Ammon's horn (tissue), 1 donor: ENCODE measurements around the gene HTR2A.
"Not testable (repeated sequence)": the region's sequence is repeated elsewhere in the genome, so short reads cannot be mapped to it uniquely, and the experiment has no call there.

Experiments used
- DNase-seq: peaks from one replicate; pipeline ENCODE4 v3.0.0-alpha.2; 2016; ENCODE audit warnings: low spot score

The HTR2A gene

DNA sequence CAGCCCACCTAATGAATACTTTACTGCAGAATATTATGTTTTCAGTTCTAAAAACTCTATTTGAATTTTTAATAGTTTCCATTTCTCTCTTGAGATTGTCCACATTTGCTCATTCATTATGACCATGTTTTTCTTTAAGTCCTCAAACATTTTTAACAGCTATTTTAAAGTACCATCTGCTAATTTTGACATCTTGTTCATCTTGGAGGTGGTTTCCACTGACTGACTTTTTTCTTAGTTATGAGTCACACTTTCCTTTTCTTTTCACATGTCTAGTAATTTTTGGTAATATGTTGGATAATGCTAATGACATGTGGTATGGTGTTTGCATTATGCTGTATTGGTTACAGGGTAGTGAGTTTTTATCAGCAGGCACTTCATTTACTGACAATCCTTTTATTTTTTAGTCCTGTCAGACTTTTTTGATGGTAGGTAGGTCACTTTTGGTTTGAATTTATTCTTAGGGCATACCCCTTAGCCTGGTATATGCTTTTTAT is 84.5 kb downstream of the HTR2A start:
- no peak for DNase-seq

DNA sequence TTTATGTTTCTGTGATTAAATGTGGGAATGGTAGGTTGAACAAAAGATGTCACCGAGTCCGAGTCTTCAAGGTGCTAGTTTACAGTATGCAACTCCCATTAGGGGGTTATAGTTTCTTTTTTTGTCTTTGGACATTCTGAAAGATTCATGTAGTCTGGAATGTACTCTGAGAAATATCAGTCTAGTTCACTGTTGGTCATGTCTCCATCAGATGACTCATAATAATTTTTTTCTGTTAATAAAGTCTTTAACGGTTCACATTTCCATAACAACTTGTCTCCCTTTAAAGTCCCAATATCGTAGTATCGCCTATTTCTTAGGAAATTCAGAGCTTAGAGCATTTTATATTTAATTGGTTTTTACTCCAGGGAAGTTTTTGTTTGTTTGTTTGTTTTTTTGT is 86.4 kb downstream of the HTR2A start:
- no peak for DNase-seq

DNA sequence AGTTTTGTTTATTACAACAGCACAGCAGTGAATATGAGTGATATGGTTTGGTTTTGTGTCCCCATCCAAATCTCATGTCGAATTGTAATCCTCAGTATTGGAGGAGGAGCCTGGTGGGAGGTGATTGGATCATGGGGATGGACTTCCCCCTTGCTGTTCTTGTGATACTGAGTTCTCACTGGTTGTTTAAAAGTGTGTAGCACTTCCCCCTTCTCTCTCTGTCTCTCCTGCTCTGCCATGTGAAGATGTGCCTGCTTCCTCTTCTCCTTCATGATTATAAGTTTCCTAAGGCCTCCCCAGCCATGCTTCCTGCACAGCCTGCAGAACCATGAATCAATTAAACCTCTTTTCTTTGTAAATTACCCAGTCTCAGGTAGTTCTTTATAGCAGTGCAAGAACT is 91.9 kb downstream of the HTR2A start:
- not testable (repeated sequence) for DNase-seq

DNA sequence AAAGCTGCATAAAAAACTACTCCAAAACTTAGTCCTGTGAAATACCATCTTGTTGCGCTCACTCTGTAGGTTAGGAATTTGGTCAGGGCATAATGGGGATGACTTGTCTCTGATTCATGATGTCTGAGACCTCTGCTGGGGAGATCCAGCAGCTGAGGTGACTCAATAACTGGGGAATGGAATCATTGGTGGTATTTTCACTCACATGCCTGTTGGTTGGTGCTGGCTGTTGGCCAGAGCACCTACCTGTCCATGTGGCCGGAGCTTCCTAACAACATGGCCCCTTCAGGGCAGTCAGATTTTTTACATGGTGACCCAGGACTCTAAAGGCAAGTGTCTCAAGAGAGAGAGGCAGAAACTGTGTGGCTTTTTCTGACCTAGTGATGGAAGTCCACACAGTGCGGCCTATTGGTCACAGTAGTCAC is 92.5 kb downstream of the HTR2A start:
- no peak for DNase-seq

DNA sequence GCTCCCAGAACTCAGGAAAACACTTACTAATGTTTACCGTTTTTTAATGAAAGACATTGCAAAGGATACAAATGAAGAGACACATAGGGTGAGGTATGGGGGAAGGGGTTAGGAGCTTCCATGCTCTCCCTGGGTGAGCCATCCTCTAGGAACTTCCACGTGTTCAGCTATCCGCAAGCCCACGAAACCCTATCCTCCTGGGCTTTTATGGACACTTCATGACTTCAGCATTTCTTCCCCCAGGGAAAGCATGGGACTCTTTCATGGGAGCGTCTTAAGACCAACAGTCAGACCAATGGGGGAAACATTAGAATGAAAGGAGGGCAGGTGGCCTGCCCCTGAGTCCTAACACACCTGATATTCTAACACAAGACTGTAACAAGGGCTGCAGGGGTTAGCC is 93.3 kb downstream of the HTR2A start:
- no peak for DNase-seq

DNA sequence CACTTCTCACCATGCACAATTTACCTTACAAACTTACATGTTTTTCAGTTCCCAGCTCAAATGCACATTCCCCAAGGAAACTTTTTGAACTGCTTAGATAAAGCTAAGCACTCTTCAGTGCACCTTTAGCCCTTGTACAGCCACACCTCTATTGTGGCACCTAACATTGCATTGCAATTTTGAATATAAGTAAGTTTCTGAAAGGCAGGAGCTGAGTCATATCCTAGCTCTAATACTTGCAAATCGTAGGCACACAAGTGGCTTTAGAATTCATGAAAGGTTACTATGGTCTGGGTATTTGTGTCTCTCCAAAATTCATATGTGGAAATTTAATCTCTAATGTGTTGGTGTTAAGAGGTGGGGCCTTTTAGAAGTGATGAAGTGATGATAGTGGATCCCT is 95.0 kb downstream of the HTR2A start:
- no peak for DNase-seq

DNA sequence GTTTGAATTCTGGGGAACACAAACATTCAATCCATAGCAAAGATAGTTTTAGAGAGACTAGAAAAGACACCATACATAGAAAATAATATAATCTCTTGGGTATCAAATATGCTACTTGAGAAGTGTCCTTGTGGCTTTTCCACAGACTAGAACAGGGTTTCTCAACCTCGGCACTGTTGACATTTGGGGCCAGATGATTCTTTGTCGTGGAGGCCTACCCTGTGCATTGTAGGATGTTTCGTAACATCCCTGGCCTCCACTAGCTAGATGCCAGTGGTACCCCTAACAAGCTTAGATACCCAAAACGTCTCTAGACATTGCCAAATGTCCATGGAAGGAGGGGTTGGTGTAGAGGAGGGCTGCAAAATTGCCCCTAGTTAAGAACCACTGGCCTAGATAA is 97.7 kb downstream of the HTR2A start:
- DNase-seq = no peak

DNA sequence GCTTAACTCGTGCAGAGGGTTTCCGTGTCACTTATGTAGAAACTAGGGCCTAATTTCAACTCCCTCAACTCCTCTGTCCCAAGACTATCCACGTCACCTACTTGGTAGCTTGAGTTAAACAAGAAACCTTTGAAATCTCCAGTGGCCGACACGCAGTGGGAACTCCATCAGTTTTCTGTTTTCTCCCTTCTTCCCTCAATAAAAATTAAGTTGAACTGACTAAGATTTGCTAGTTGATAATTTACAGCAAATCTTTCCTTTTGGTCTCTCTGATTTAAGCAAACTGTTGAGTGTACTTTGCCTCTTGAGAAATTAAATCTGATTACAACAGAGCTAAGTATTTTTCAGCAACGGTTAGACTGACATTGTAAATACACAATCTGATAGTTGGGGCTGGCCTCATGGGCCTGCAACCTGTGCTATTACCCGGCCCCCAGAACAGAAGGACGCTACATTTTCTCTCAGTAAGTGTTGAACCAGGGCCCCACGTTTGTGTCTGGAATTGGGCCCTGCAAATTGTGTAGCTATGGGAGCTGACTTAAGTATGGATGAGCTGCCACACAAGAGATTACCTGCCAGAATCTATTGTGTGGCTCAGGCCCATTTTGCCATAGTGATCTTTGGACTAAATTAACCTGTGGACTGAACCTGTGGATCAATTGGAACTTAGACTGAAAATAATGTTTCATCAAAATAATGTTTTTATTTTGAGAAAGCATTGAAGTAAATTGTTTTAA is 99.2 kb downstream of the HTR2A start:
- DNase-seq = no peak

DNA sequence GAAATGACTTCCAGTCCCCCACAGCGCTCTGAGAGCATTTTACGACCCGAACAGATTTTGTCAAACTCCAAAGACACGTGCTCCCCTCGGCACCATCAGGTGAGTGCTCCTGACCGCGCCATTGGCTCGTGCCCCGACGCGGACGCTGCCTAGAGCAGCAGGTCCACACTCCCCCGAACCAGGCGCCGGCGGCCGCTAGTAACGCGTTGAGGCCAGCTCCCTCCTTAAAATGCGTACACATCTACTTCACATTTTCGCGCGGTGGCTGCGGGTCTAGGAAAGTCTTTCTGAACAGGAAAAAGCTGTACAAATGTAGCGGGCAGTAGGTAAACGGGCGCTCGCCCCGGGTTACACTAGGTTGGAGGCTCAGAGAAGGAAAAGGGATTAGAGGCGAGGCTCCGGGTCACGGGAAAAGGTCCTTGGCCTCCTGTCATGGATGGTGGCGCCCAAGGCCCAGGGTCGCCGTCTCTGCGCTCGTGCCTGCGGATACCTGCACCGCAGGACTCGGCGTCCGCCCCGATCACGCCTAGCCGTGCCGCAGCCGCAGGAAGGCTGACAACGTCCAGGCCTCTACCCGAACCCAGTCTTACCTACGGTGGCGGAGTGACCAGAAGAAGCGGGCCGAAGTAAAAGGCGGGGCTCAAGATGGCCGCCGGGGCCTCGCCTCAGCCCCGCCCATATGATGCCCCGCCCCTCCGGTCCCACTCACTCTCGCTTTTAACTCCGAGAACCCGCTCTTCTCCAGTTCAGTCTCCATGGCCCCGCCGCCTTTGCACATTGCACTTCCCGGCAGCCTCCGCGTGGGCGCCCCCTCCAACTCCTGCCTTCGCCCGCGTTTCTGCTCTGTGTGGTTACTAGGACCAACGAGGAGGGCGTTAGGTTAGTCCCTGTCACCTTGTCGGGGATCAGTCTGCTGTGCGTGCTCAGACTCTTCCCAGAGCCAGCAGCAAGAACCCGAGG is 100.1 kb downstream of the HTR2A start, which contains the start of gene ESD:
ESD (minus strand) TSS at position 647 of the 960 bp plus-strand sequence. CDS start 5,748 bp downstream, outside the sequence.
- peak; percentile 93 for DNase-seq

DNA sequence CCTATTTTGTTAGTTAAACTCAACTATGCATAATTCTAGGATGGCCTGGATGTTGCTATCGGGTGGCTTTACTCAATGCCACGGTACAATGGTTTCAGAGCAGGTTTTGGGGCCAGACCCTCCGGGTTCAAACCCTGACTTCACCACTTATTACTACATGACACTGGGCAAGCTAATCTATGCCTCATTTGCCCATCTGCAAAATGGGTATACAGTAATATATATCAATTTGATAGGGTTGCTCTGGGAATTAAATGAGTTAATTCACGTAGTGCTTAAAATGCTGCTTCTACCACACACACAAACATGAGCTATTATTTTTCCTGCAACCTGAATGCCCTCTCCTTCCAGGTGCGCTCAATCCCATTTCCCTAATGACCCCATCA is 100.7 kb downstream of the HTR2A start:
- DNase-seq = no peak

DNA sequence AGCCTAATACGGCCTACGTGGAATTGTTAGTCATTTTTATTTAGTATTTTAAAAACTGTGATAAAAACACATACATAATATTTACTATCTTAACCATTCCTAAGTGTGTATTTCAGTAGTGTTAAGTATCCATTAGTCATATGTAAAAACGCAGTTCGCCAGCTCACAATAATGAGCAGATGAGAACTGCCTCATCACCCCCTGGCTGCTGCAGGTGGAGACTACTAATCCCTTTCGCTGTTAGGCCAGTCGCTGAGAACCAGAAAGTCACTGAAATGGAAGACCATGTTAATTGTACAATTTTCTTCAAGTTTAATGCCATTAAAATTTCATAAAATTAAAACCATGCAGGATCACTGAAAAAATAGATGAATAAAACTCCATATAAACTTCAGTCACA is 101.5 kb downstream of the HTR2A start:
- DNase-seq = no peak

DNA sequence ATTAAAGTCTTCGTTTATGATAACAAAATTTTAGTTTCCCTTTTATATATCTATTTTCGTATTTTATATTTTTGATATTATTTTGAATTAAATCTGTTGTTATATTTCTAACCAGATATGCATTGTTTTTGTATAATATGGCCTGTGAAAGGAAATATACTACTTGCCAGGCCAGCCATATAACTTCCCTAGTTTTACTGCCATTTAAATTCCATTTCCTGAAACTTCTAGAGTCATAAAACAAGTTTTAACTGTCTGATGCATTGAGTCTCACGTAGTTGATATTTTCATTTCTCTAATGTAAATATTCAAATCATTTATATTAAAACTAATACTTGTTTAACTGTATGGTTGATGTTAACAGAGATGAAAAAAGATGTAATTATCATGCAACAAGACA is 113.3 kb downstream of the HTR2A start:
- DNase-seq = no peak

DNA sequence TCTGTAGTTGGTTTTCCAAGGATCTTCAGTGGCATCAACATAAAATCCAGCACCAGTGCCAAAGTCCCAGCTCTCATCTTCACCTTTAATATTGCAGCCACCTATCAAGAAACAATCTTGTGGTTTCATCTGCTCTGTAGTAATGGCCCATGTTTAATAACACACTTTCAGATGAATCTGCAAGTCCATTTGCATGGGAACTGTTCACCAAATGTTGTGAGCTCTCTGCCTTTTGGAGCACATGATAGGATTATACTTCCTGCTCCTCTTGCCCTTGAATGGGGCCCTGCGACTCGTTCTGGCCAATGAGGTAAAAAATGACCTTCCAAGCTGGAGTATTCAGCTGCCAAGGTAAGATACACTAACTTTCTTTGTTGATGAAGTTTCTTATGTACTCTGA is 114.2 kb downstream of the HTR2A start:
- DNase-seq = no peak

DNA sequence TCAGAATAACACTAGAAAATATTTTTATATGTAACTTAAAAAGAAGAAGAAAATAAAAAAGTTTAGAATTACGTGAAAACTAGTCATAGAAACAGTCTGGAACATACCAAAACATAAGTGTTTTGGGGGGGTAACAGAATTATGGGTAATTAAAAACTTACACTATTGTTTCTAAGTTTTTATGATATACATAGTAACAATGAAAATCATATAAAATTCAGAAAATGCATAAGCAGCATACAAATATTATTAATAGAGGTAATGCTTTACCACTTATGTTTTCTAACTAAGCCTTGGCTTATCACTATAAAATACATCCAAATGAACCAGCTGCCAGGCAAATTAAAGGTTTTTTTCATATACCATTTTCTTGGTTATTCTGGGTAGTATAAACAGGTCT is 114.8 kb downstream of the HTR2A start:
- DNase-seq = no peak
